ENCODE data around the gene LTA.

GRCh38 chr6:31575335-31575901, 3.3 kb downstream of the LTA start, which contains the start of gene TNF:
- TF ChIP-seq, protein P1, sequence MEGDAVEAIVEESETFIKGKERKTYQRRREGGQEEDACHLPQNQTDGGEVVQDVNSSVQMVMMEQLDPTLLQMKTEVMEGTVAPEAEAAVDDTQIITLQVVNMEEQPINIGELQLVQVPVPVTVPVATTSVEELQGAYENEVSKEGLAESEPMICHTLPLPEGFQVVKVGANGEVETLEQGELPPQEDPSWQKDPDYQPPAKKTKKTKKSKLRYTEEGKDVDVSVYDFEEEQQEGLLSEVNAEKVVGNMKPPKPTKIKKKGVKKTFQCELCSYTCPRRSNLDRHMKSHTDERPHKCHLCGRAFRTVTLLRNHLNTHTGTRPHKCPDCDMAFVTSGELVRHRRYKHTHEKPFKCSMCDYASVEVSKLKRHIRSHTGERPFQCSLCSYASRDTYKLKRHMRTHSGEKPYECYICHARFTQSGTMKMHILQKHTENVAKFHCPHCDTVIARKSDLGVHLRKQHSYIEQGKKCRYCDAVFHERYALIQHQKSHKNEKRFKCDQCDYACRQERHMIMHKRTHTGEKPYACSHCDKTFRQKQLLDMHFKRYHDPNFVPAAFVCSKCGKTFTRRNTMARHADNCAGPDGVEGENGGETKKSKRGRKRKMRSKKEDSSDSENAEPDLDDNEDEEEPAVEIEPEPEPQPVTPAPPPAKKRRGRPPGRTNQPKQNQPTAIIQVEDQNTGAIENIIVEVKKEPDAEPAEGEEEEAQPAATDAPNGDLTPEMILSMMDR (IDR thresholded peaks at IDR 0.05), result no peak
- TF ChIP-seq EZH2 (IDR thresholded peaks at IDR 0.05; ENCODE audit: borderline replicate concordance, insufficient read depth, low read depth, low read length, poor library complexity, severe bottlenecking), result no peak

Data from B cell (primary cell).